Neural progenitor cell (in vitro differentiated cells): Measurements from ENCODE around the gene APCDD1L.

ENCODE experiments used
- CTCF ChIP-seq: fragments of 200-600 bp; sonication (generic); IDR thresholded peaks from 2 replicates; pipeline ENCODE4 v1.5.1; 2017; ENCODE audit warnings: antibody characterized with exemption, mild to moderate bottlenecking
- EZH2 ChIP-seq: fragments of 200-600 bp; sonication (generic); IDR thresholded peaks from 2 replicates; pipeline ENCODE4 v1.6.1; 2017; ENCODE audit warnings: antibody characterized with exemption, mild to moderate bottlenecking, moderate library complexity

- TF ChIP-seq CTCF, result no peak
- no peak for TF ChIP-seq EZH2
Observed at GRCh38 chr20:58428364-58428763, 86.8 kb downstream of the APCDD1L start.
